Retina (tissue), 1 donor: ENCODE results near the gene ITGAL.
A peak's percentile ranks its signal among the peaks of the same experiment; 100 is the strongest.

Source experiments
- DNase-seq: peaks from one replicate; pipeline ENCODE4 v3.0.0-alpha.2; 2016

The ITGAL gene

DNA sequence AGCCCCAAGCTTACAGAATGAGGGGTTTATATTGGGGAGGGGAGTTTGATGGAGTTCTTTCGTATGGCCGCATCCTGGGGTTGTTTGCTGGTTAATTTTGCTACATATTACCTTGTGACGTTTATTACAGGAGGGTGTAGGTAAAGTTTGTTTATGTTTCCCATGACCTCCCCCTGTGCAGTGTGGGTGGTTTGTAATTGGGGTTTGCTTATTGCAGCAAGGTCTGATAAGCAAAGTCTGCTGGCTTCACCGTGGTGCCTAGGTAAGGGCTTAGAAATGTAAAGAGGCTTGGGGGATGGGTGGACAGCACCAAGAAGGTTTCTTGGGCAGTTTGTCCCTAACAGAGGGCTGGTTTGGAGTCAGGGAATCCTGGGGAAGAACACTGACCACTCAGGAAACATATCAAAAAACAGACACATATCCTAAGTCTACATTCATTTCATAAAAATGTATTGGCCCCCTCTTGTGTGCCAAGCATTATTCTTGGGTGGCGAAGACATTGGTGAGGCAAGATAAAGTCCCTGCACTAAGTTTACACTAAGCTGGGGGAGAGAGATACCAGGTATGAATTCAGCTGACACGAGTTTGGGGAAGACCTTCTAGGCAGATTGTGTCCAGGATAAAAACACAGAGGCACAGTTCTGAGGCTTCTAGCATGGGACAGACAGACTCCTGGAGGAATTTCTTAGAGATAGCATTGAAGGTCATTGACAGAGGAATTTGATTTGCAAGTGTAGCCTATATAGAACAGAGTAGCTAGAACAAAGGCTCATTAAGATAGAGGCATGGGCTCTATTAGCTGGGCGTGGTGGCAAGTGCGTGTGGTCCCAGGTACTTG lies 76.1 kb downstream of the ITGAL start:
- no peak for DNase-seq

DNA sequence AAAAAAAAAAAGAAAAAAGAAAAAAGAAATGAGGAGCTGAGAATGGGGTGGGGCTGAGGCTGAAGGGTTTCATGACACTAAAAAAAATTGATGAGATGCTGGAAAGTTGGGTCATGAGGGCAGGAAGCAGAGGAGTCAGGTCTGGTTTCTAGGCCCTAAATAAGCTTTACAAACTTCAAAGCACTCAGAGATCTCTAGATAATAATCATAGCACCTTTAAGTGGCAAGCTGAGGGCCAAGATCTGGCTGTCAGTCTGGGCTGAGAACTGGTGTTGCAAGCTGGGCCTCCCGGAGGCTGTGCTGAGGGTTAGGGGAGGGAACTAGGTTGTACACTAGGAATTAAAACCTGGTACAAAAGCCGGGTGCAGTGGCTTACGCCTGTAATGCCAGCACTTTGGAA lies 79.2 kb downstream of the ITGAL start:
- DNase-seq, result no peak

DNA sequence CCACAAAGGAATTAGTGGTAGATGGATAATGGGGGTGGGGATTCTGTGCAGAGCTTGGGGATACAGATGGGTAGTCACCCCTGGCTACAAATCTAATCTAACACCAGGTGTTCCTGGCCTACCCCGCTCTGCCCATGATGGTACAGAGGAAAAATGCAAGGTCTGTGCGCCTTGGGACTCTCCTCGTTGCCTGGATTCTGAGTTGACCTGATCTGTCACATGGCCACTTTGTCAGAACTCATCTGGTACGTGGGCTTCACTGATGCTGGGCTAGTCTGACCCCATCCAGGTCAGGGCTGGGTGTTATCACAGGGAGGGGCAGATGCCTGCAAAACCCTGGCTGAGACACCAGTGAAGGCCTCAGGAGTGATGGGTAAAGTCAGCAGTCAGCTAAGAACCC lies 80.4 kb downstream of the ITGAL start:
- no peak for DNase-seq

- DNase-seq, result no peak
These were observed 80.9 kb downstream of the ITGAL start for GRCh38 chr16:30553393-30553899.

DNA sequence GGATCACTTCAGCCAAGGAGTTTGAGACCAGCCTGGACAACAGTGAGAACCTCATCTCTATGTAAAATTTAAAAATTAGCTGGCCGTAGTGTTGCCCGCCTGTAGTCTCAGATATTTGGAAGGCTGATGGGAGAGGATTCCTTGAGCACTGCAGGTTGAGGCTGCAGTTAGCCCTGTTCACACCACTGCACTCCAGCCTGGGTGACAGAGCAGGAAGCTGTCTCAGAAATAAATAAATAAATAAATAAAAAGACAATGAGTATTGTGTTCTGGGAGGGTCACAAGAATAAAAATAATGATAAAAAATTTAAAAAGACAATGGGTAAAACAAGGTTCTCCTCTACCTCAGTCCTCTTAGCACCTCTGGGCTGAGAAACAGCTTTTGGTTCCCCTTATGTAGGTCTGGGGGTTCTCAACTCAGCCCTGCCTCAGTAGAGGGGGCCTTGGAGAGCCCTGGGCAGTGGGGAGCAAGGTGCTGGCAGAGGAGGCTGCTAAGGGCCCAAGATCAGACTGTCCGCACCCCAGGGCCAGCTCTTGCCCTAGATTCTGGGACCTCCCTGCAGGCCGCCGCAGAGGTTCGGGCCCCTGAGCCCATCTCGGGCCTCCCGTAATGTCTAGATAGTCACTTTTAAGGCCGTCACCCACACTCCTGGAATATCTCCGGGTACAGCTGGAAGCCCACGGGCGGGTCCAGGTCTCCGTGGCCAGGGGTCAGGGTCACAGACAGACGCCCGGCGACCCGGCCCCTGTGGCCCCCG lies 82.2 kb downstream of the ITGAL start:
- no peak for DNase-seq

GRCh38 chr16:30555315-30556124 lies 83.0 kb downstream of the ITGAL start:
- no peak for DNase-seq

DNA sequence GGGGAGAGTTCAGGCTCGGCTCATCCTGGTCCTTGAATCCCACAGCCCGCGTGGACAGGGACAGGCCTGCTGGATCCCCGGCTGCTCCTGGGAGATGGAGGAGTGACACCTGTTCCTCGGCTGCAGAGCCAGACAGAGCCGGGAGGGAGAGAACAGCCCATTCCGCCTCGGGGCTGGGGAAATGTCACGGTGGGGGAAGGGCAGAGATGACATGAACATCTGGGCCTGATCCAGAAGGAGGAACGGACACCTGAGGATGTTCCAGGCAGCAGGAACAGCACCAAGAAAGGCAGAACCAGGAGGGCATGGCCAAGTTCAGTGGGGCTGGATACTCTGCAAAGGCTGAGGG lies 83.6 kb downstream of the ITGAL start:
- no peak for DNase-seq

DNA sequence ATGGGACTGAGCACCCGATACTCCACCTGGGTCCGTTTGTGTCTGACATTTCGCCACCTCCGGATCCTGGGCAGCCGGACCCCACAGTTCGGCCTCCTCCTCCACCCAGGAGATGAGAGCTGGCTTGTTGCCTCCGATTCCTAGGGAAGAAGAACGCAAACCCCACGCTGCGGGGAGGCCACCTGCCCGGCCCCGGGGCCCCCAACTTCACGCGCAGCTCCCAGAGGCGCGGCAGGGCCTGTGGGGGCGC lies 85.1 kb downstream of the ITGAL start:
- no peak for DNase-seq

GRCh38 chr16:30557957-30558788 lies 85.6 kb downstream of the ITGAL start, which contains the start of gene ZNF764:
TSS of gene ZNF764 (minus strand) at chr16:30558374. CDS start at chr16:30558182, 192 bp downstream.
- peak; percentile 95 for DNase-seq

DNA sequence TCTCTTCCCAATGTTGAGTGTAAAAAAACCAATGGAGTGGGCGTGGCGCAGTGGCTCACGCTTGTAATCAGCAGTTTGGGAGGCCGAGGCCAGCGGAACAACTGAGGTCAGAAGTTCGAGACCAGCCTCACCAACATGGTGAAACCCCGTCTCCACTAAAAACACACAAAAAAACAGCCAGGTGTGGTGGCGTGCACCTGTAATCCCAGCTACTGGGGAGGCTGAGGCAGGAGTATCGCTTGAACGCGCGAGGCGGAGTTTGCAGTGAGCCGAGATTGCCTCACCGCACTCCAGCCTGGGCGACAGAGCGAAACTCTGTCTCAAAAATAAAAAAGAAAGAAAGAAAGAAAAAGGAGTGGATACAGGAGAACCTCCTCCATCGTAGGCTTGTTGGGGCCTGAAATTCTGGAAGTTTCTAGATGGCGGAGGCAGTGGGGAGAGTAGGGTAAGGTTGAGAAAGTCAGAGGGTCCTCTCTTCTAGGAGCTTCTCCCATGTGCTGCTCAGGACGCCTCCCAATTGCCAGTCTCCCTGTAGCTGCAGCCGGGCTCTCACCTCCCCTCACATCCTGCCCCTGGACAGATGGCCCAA lies 86.3 kb downstream of the ITGAL start:
- DNase-seq, result no peak

DNA sequence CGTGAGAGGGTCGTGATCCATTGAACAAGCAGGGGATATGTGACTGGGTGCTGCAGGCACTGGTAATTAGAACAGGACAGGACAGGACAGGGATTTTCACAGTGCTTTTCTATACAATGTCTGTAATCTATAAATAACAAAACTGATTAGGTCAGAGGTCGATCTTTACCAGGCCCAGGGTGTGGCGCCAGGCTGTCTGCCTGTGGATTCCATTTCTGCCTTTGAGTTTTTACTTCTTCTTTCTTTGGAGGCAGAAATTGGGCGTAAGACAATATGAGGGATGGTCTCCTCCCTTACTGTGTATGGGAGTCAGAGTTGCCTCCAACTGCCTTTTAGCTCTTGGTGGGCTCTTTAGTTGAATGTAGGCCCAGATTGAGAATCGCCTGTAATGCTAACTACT lies 87.1 kb downstream of the ITGAL start:
- no peak for DNase-seq

- DNase-seq, result peak; percentile 35
These were observed 88.7 kb downstream of the ITGAL start for GRCh38 chr16:30561089-30561816.

GRCh38 chr16:30562021-30562420 lies 89.5 kb downstream of the ITGAL start:
- no peak for DNase-seq

GRCh38 chr16:30565526-30565925 lies 93.0 kb downstream of the ITGAL start:
- DNase-seq, result no peak

GRCh38 chr16:30565984-30566383 lies 93.4 kb downstream of the ITGAL start:
- DNase-seq, result no peak

DNA sequence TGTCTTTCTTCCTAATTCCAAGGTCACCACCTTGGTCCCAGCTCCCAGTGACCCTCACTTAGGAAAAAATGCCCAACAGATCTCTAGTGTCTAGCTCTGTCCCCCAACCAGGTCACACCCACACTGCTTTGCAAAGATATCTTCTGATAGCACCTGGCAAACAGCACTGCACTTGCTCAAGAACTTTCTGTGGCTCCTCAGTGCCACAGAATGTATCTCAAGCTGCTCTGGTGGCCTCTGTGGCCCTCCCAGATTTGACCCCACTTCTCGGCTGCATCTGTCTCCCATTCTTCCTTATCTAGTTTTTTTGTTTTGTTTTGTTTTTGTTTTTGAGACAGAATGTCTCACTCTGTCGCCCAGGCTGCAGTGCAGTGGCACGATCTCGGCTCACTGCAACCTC lies 94.0 kb downstream of the ITGAL start:
- DNase-seq, result no peak

GRCh38 chr16:30567160-30567990 lies 94.8 kb downstream of the ITGAL start:
- DNase-seq, result no peak

DNA sequence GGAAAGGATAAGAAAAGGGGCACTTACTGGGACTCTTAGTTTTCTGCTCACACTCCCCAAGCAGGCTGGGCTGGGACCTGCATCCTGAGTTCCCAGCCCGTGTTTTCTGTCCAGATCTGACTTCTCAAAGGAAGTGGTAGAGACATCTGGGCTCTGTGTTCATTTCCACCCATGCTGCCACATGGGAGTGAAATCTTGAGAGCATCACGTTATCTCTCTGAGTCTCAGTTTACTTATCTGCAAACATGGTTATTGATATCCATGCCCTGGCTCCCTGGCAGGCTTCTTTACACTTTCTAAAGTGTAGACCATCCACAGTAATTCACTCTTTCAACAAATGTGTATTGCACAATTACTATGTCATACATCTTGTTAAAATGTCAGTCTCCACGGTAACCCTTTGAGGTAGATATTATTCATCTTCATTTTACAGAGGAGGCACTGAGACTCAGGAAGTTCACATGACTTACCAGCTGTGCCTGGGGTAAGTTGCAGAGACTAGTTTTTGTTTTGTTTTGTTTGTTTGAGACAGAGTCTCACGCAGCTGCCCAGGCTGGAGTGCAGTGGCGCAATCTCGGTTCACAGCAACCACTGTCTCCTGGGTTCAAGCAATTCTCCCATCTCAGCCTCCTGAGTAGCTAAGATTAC lies 95.6 kb downstream of the ITGAL start:
- no peak for DNase-seq

- DNase-seq, result no peak
These were observed 96.7 kb downstream of the ITGAL start for GRCh38 chr16:30569281-30569680.
